Stimulated activated CD8-positive, alpha-beta memory T cell treated with anti-CD3 and anti-CD28 coated beads, Interleukin-7, amount 100 ng/mL, for 4 hours (primary cell): ENCODE results near the gene FAF1.
"Not testable (repeated sequence)": the region's sequence is repeated elsewhere in the genome, so short reads cannot be mapped to it uniquely, and the experiment has no call there.

Experiments used
- DNase-seq, 2 donors: peaks; one replicate each; pipeline ENCODE4 v3.0.0-alpha.2; 2020; ENCODE audit warnings: low read depth in 2 of 2

The FAF1 gene

GRCh38 chr1:50774759-50775351 is 185.2 kb downstream of the FAF1 start:
- DNase-seq: no peak

DNA sequence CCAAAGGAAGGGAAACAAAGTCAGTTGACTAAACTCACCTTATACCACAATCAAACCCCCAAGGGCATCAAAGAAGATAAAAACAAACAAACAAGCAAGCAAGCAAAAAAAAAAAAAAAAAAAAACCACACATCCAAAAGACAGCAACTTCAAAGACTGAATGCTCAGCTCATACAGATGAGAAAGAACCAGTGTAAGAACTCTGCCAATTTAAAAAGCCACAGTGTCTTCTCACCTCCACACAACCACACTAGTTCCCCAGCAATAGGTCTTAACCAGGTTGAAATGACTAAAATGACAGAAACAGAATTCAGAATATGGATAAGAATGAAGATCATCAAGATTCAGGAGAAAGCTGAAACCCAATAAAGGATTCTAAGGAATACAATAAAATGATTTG is 193.4 kb downstream of the FAF1 start:
- DNase-seq: no peak

- DNase-seq: not testable (repeated sequence)
Observed at GRCh38 chr1:50756543-50756942, 203.5 kb downstream of the FAF1 start.

- DNase-seq: not testable (repeated sequence)
Observed at GRCh38 chr1:50754764-50755163, 205.3 kb downstream of the FAF1 start.

GRCh38 chr1:50750021-50750619 is 209.9 kb downstream of the FAF1 start:
- DNase-seq: no peak

DNA sequence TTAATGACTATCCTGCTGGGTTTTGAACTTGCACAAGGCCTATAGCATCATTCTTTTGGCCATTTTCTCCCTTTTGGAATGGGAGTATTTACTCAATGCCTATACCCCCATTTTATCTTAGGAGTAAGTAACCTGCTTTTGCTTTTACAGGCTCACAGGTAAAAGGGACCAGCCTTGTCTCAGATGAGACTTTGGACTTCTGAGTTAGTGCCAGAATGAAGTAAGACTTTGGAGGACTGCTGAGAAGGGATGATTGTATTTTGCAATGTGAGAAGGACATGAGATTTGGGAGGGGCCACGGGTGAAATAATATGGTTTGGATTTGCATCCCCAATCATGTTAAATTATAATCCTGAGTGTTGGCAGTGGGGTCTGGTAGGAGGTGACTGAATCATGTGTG is 212.7 kb downstream of the FAF1 start:
- no peak for DNase-seq

- DNase-seq: no peak
Observed at GRCh38 chr1:50742523-50742922, 217.5 kb downstream of the FAF1 start.

- no peak for DNase-seq
Observed at GRCh38 chr1:50739125-50739524, 220.9 kb downstream of the FAF1 start.

- no peak for DNase-seq
Observed at GRCh38 chr1:50735443-50735842, 224.6 kb downstream of the FAF1 start.

DNA sequence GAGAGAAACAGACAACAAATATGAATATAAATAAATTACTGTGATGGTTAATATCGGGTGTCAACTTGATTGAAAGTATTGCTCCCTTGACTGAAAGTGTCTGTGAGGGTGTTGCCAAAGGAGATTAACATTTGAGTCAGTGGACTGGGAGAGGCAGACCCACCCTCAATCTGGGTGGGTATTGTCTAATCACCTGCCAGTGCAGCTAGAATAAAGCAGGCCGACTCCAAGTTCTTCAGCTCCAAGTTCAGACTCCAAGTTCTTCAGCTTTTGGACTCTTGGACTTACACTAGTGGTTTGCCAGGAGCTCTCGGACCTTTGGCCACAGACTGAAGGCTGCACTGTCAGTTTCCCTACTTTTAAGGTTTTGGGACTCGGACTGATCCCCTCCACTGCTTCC is 232.5 kb downstream of the FAF1 start:
- not testable (repeated sequence) for DNase-seq

DNA sequence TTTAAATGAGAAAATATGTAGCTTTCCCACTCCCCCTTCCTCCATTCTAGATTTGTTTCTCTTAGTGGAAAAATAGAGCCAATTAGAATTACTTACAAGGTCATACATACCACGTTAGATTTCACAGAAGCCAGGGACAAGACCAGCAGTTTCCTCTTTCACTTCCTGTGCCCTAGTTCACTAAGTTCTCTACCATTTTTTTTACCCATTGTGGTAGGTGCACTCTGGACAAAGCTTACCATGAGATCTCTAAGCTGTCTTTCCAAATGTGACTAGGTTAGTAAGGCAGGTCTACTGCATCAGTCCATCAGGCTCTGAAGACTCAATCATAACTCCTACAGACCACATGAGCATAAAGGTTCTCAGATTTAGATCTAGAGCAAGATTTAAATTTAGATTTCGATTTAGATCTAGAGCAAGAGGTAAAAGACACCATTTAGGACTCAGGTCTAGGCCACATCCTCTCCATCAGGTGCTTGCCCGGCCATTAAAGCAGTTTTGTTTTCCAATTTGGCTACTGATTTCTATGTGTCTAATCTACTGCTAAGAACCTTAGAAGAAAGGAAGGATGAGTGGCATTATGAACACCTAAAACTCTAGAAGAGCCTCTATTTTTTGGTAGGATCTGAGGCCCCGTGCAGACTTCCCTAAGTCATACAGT is 235.3 kb downstream of the FAF1 start:
- no peak for DNase-seq

DNA sequence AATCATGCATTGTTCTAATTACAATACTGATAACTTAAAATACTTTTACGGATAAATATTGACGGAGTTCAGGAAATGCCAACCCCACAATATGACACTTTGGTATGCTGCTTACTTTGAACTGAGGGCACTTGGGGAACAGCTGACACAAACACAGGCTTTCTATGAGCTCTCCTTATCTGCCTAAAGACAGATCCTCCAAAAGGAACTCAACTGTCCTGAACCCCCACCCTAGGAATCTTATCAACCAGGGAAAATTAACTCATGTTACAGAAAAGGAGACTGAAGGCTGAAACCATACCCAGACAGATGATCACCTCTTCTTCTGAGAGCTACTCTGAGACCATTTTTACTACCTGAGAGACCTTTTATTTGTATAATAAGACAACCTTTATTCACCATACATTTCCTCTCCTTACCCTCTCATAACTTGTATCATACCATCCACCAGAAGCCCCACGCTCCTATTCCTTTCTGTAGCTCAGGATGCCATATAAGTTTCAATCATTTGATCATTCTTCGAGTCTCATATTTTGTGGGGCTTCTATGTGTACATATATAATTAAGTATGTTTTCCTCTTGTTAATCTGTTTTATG is 239.5 kb downstream of the FAF1 start:
- DNase-seq: no peak

DNA sequence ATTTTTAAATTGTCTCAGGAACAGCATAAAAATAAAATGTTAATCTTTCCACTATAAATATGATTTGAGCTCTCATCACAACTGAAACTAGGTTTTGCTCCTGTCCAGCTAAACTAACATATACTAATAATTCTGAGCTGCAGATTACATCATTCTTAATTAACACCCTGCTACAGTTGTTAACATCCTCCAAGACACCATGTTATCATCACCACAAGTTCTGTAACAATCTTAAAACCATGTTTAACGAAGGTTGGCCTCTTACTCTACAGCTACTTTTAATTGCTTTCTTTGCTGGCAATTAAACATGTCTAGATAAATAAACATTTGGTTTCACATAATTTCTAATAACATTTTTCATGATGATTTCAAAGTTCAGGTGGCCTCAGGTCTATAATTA is 240.9 kb downstream of the FAF1 start:
- no peak for DNase-seq

DNA sequence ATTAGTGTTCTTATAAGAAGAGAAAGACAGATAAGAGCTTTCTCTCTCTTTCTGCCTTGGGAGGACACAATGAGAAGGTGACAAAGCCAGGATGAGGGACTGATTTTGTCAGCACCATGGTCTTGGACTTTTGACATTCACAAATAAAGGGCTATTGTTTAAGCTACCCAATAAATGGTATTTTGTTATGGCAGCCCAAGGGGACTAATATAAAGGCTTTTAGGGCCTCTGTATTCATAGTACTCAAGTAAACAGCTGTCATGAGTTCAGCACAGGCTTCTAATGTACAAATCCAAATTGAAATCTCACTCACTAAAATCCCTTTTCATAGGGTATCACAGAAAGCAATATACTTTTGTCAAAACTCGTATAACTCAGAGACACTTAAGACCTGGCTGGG is 242.7 kb downstream of the FAF1 start:
- DNase-seq: no peak

- not testable (repeated sequence) for DNase-seq
Observed at GRCh38 chr1:50716455-50716854, 243.6 kb downstream of the FAF1 start.

- DNase-seq: no peak
Observed at GRCh38 chr1:50710099-50710498, 250.0 kb downstream of the FAF1 start.

- no peak for DNase-seq
Observed at GRCh38 chr1:50707824-50708223, 252.2 kb downstream of the FAF1 start.

DNA sequence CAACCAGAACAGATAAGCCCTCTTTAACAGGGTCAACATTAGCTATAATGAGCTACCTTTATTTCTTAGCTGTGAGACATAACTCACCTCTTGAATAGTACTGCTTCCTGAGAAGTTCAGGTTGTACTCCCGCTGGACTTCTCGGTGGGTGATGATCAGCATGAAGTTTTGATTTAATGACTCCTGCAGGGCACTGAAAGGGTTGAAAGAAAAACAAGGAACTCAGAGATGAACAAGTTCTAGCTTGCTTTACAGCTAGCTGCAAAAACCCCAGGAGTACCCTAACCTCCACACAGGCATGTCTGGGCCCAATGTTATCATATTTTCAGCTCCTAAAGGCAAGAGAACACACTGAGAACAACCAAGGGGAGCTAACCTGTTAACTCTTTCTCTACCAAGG is 254.4 kb downstream of the FAF1 start:
- no peak for DNase-seq

DNA sequence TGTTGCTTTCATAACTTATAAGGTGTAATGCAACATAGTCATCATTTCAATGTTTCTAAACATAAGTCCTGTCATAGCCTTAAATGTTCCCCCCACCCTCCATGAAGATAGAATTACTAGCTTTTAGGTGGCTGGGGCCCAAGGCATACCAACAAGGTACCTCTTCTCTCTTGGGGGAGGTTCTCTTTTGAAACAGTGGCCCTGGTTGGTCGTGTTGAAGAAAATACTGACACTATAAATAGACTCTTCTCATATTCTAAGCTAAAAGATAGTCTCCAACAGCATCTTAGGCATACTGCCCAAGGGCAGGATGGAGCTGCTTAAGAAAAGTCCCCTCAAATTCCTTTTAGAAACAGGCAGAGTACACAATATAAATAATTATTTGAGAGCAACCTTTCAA is 255.0 kb downstream of the FAF1 start:
- no peak for DNase-seq

DNA sequence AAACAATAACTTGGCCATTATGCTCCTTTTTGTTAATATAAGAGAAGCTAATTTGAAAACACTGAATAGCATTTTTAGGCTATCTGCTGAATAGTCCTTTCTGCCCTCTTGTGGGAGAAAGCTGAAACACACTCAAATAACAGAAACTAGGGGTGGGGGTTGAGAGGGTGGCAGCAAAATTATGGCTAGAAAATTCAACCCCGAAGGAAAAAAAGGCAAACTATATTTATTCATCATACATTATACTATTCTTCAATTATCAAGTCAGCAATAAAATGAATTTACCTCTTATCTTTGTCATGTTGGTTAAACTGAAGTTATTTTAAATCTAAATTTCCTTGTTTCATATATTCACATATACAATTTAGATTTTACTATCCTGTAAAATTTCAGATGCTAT is 255.9 kb downstream of the FAF1 start:
- no peak for DNase-seq

DNA sequence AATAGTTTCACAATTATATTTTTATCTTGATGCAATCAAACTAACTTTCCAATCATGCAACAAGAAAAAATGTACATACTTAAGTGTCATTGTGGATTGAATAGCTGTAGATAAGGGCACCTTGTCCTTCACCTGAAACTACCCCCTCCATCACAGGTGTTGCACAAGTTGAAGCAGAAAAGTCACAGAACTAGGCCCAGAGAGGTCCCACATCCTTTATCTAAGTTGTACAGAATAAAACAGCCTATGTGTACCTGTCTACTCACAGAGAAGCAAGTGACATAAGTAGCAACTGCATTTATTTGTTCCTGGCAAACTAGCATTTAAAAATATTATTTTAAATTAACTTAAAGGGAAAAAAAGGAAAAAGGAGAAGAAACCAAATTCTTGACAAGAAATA is 256.8 kb downstream of the FAF1 start:
- DNase-seq: no peak

DNA sequence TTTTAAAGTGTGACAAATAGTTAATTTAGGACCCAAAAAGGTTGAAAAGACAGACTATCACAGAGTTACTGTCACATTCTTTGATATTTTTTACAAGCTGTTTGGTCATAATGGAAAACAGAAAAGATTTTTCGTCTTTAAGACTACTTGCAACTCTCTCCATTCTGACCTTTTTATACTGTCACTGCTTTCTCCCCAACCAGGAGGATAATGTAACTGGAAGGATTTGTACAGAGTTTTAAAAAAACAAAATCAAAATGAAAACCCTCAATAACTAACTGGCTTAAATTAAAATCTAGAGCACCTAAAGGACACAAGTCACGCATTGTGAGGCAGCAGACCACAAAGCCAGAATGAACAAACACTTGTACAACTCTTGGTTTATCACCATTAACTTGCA is 257.7 kb downstream of the FAF1 start:
- no peak for DNase-seq

DNA sequence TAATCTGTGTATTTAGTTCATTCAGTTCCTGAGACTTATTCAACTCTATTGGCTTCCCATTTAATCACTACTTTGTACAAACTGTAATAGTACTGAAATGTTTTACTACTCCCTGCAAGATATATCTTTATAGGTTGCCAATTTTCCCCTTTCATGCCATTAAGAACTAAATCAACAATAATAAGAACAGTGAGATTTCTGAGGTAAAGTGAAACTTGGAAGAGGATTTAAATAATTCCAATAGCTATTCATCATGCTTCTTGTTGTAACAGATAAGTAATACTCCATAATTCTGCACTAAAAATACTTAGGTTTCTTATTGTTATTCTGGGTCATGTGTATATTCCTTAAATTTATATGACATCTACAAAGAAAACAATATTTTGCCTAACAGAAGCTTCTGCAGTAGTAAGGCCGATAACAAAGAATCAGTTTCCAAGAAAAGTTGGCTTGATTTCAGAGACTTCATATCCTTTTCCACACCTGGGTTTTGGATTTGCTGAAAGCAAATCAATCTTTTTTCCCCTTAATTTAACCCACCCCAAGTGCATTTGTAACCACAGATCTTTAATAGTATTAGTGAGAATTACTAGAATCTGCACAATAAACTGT is 258.3 kb downstream of the FAF1 start:
- DNase-seq: no peak
